Keratinocyte (primary cell): ENCODE measurements around the gene RPL27A.

Experiments used
- EZH2 ChIP-seq: IDR thresholded peaks from one replicate; pipeline ENCODE4 v1.6.1; 2012; ENCODE audit warnings: inconsistent platforms, mild to moderate bottlenecking, low read length, moderate library complexity
- TF ChIP-seq, protein P1 (sequence below), 3 experiments: IDR thresholded peaks in 1 of 3; conservative IDR thresholded peaks in 1 of 3; optimal IDR thresholded peaks in 1 of 3; 2 replicates in 2 of 3; 3 replicates in 1 of 3; pipeline versions ENCODE3 to v1.5.1; 2011; ENCODE audit warnings: low read length in 3 of 3, mild to moderate bottlenecking in 3 of 3, moderate library complexity in 2 of 3, control low read depth in 1 of 3, inconsistent platforms in 1 of 3; ENCODE audit not compliant: insufficient read depth in 2 of 3; ENCODE audit errors: extremely low read depth in 1 of 3

DNA sequence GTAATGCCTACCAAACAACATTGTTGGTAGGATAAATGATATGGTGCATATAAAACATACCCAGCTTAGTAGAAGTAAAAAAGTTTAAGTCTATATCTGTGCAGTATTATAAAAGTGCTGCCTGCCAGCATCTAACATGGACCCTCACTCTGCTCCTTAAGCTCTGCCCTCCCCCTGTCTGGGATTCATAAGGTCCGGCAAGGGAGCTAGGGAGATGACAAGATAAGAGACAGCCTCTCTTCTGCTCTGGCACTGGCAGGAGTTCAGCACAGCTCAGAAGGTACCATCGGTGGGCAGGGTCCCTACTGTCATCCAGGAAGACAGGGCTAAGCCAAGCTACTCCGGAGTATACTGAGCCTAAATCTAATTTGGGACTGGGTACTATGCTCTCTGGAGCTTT is 42.9 kb upstream of the RPL27A start:
- TF ChIP-seq, protein P1, sequence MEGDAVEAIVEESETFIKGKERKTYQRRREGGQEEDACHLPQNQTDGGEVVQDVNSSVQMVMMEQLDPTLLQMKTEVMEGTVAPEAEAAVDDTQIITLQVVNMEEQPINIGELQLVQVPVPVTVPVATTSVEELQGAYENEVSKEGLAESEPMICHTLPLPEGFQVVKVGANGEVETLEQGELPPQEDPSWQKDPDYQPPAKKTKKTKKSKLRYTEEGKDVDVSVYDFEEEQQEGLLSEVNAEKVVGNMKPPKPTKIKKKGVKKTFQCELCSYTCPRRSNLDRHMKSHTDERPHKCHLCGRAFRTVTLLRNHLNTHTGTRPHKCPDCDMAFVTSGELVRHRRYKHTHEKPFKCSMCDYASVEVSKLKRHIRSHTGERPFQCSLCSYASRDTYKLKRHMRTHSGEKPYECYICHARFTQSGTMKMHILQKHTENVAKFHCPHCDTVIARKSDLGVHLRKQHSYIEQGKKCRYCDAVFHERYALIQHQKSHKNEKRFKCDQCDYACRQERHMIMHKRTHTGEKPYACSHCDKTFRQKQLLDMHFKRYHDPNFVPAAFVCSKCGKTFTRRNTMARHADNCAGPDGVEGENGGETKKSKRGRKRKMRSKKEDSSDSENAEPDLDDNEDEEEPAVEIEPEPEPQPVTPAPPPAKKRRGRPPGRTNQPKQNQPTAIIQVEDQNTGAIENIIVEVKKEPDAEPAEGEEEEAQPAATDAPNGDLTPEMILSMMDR (optimal IDR thresholded peaks at IDR 0.05 in 1 of 3, IDR thresholded peaks at IDR 0.05 in 1 of 3, conservative IDR thresholded peaks at IDR 0.05 in 1 of 3; ENCODE audit: extremely low read depth in 1 of 3, insufficient read depth in 2 of 3, low read length in 3 of 3): no peak
- TF ChIP-seq EZH2: no peak
